SK-N-MC (cell line): Measurements from ENCODE around the gene EPM2A.
"Not testable (repeated sequence)": the region's sequence is repeated elsewhere in the genome, so short reads cannot be mapped to it uniquely, and the experiment has no call there.

Experiments used
- DNase-seq: peaks from one replicate; pipeline ENCODE4 v3.0.0-alpha.2; 2011; ENCODE audit warnings: low read depth, low spot score
- H3K27ac ChIP-seq: fragments of 200-600 bp; sonication (generic); 2 replicates; pipeline ENCODE4 v1.5.1; 2016; ENCODE audit warnings: mixed run types
- H3K36me3 ChIP-seq: fragments of 200-600 bp; sonication (generic); 2 replicates; pipeline ENCODE4 v1.6.1; 2017; ENCODE audit warnings: antibody characterized with exemption, low read length, mixed read lengths; ENCODE audit not compliant: insufficient read depth
- H3K4me3 ChIP-seq: fragments of 200-600 bp; sonication (generic); 2 replicates; pipeline ENCODE4 v1.5.1; 2016
- H3K9ac ChIP-seq: fragments of 200-600 bp; sonication (generic); 2 replicates; pipeline ENCODE4 v1.8.0; 2017; ENCODE audit warnings: mixed run types, mixed read lengths; ENCODE audit not compliant: insufficient read length
- H3K9me3 ChIP-seq: fragments of 200-600 bp; sonication (generic); 2 replicates; pipeline ENCODE4 v1.6.1; 2017; ENCODE audit warnings: low read depth, mild to moderate bottlenecking, antibody characterized with exemption, low read length, moderate library complexity, mixed read lengths
- EZH2 ChIP-seq: fragments of 200-600 bp; sonication (generic); IDR thresholded peaks from one replicate; pipeline ENCODE4 v1.6.1; 2017; ENCODE audit warnings: antibody characterized with exemption
- FOXP2 ChIP-seq: optimal IDR thresholded peaks from 2 replicates; pipeline ENCODE3; 2011; ENCODE audit warnings: mild to moderate bottlenecking, moderate library complexity; ENCODE audit not compliant: insufficient read depth; ENCODE audit errors: extremely low read length, control extremely low read depth
- POLR2AphosphoS5 ChIP-seq: IDR thresholded peaks from 2 replicates; pipeline ENCODE4 v1.6.1; 2012; ENCODE audit warnings: mild to moderate bottlenecking, low read depth, low read length, borderline replicate concordance

EPM2A gene

DNA sequence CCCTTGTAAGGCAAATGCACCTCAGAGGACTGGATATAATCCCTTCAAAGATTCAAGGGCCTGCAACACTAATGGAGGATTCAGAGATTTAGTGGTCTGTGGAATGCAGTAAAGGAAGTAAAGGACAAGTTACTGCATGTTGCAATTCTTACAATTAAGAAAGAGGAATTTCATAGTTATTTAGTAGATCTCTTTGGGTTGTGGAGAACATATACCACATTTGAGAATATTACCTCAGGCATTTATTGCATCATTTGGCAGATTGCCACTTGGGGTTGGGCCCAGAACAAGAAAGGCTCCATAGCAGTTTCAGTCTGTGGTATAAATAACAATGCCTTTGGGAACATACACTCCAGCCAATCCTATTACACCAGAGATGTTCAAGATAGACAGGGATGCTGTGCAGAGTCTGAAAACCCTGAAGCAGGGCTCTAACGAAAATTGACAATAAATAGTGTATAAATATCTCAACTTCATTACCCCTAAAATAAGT is 20.9 kb upstream of the EPM2A start:
- TF ChIP-seq FOXP2 (no peak), POLR2AphosphoS5 (peak; percentile 81; the same call in 1 of the 2 replicates), EZH2 (no peak)
- H3K36me3 ChIP-seq: no peaks in the 10 kb centered on the region
- H3K27ac ChIP-seq: peak overlapping the region; percentile 87
- H3K9me3 ChIP-seq: no peaks in the 10 kb centered on the region
- H3K4me3 ChIP-seq: peak overlapping the region; percentile 26; the same call in 1 of the 2 replicates
- DNase-seq: peak; percentile 99
- H3K9ac ChIP-seq: no peak overlapping the region

GRCh38 chr6:145755682-145756081 is 20.4 kb upstream of the EPM2A start:
- Histone ChIP-seq H3K9ac (no peak overlapping the region), H3K27ac (peak overlapping the region; percentile 87), H3K36me3 (no peaks in the 10 kb centered on the region), H3K9me3 (no peaks in the 10 kb centered on the region), H3K4me3 (peak overlapping the region; percentile 26; the same call in 1 of the 2 replicates)
- TF ChIP-seq EZH2: no peak
- TF ChIP-seq FOXP2: no peak
- TF ChIP-seq POLR2AphosphoS5: no peak
- no peak for DNase-seq

- no peak overlapping the region for H3K9ac ChIP-seq
Observed at GRCh38 chr6:145752638-145753037, 17.3 kb upstream of the EPM2A start.

DNA sequence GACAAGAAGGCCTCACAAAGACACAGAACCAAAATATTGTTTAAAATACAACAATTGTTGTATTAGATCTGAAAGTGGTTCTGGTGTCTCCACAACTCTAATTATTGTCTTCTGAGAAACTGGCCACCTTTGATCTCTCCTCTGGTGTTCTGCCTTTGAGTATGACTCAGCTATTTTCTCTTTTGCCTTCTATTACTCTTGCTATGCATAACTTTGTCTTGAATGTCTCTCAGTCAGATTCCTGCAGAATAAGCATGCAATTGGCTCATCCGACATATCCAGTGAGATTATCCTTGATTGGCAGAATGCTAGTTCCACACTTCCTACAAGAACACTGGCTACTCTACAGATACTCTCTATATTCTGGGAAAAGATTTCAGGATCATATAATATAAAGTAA is 14.3 kb upstream of the EPM2A start:
- Histone ChIP-seq H3K9ac (no peak overlapping the region), H3K27ac (peak overlapping the region; percentile 51; the same call in 1 of the 2 replicates), H3K36me3 (0 out of 2 replicates have a peak, but pooled peaks cover 8% of the 10 kb centered on the region), H3K4me3 (peak overlapping the region; percentile 35; the same call in 1 of the 2 replicates), H3K9me3 (0 out of 2 replicates have a peak, but pooled peaks cover 4% of the 10 kb centered on the region)
- DNase-seq: no peak
- TF ChIP-seq FOXP2: no peak
- TF ChIP-seq POLR2AphosphoS5: no peak
- no peak for TF ChIP-seq EZH2

More at GRCh38 chr6:145752638-145753037, 17.3 kb upstream of the EPM2A start:
- 0 out of 2 replicates have a peak, but pooled peaks cover 4% of the 10 kb centered on the region for H3K9me3 ChIP-seq
- DNase-seq: no peak
- TF ChIP-seq EZH2 (no peak), FOXP2 (no peak), POLR2AphosphoS5 (no peak)
- no peak overlapping the region for H3K4me3 ChIP-seq
- H3K27ac ChIP-seq: no peak overlapping the region
- 0 out of 2 replicates have a peak, but pooled peaks cover 8% of the 10 kb centered on the region for H3K36me3 ChIP-seq

GRCh38 chr6:145745861-145746260 is 10.5 kb upstream of the EPM2A start:
- Histone ChIP-seq H3K4me3 (no peak overlapping the region), H3K9me3 (0 out of 2 replicates have a peak, but pooled peaks cover 4% of the 10 kb centered on the region), H3K36me3 (0 out of 2 replicates have a peak, but pooled peaks cover 8% of the 10 kb centered on the region), H3K27ac (no peak overlapping the region), H3K9ac (no peak overlapping the region)
- no peak for DNase-seq
- TF ChIP-seq EZH2: no peak
- TF ChIP-seq POLR2AphosphoS5: no peak
- no peak for TF ChIP-seq FOXP2

- Histone ChIP-seq H3K4me3 (no peak overlapping the region), H3K27ac (no peak overlapping the region), H3K36me3 (0 out of 2 replicates have a peak, but pooled peaks cover 8% of the 10 kb centered on the region), H3K9ac (no peak overlapping the region), H3K9me3 (0 out of 2 replicates have a peak, but pooled peaks cover 4% of the 10 kb centered on the region)
- DNase-seq: no peak
- TF ChIP-seq FOXP2 (no peak), POLR2AphosphoS5 (no peak), EZH2 (no peak)
Observed at GRCh38 chr6:145744619-145745018, 9.3 kb upstream of the EPM2A start.

DNA sequence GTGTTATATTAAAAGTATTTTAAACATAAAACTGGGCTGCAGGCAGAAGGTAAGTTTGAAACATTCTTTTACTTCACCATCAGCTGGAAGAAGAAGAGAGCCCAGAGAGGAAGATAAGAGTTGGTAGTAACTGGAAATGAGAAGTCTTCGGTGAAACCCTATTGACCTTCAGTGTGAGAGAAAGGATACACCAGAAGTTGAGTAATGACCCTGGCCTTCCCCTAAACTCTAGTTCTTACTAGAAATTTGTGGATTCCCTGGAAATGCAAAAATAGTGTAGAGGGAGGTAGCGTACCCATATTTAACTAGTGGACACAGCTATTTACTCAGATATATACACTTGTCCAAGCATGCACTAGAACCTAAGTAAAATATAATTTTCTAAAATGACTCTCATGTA is 8.0 kb upstream of the EPM2A start:
- DNase-seq: no peak

DNA sequence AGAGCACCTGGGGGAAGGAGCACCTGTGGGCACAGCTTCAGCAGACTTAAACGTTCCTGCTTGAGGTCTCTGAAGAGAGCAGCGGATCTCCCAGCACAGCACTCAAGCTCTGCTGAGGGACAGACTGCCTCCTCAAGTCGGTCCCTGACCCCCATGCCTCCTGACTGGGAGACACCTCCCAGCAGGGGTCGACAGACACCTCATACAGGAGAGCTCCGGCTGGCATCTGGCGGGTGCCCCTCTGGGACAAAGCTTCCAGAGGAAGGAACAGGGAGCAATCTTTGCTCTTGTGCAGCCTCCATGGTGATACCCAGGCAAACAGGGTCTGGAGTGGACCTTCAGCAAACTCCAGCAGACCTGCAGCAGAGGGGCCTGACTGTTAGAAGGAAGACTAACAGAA is 7.2 kb upstream of the EPM2A start:
- H3K9me3 ChIP-seq, H3K4me3 ChIP-seq, H3K36me3 ChIP-seq, H3K9ac ChIP-seq, DNase-seq, H3K27ac ChIP-seq: not testable (repeated sequence)

More for the DNA sequence above, 8.0 kb upstream of the EPM2A start:
- no peaks in the 10 kb centered on the region for H3K9me3 ChIP-seq
- no peak overlapping the region for H3K4me3 ChIP-seq
- no peak for TF ChIP-seq FOXP2
- TF ChIP-seq EZH2: no peak
- no peak for TF ChIP-seq POLR2AphosphoS5
- 0 out of 2 replicates have a peak, but pooled peaks cover 3% of the 10 kb centered on the region for H3K36me3 ChIP-seq
- no peak overlapping the region for H3K9ac ChIP-seq
- no peak overlapping the region for H3K27ac ChIP-seq

GRCh38 chr6:145739685-145740084 is 4.4 kb upstream of the EPM2A start:
- not testable (repeated sequence) for H3K27ac ChIP-seq, H3K4me3 ChIP-seq, H3K9ac ChIP-seq, H3K36me3 ChIP-seq, DNase-seq, H3K9me3 ChIP-seq
